Esophagus squamous epithelium (tissue), 5 donors: ENCODE measurements around the gene AK9. TPM values are rescaled to one million over a fixed set of nuclear protein-coding genes. Genes with fewer than 3 reads are reported as not detected.

Experiments used
- DNase-seq: peaks from one replicate; lab custom pipeline; 2025; lab: John Stamatoyannopoulos, UW
- H3K27ac ChIP-seq, 4 donors: fragments of 200-600 bp; sonication (generic); one replicate each; pipeline ENCODE4 v1.5.1; 2016 to 2019; ENCODE audit warnings: mild to moderate bottlenecking in 1 of 4
- H3K27me3 ChIP-seq, 4 donors: fragments of 200-600 bp; sonication (generic); 1 replicate in 3 of 4; 2 replicates in 1 of 4; pipeline versions ENCODE4 v1.5.1 to v1.6.0; 2017 to 2021; ENCODE audit warnings: antibody characterized with exemption in 1 of 4
- H3K36me3 ChIP-seq, 3 donors: fragments of 200-600 bp; sonication (generic); one replicate each; pipeline ENCODE4 v1.5.1; 2016 to 2019
- H3K4me1 ChIP-seq, 3 donors: fragments of 200-600 bp; sonication (generic); one replicate each; pipeline ENCODE4 v1.5.1; 2017 to 2019
- H3K4me3 ChIP-seq, 4 donors: fragments of 200-600 bp; sonication (generic); 1 replicate in 3 of 4; 2 replicates in 1 of 4; pipeline ENCODE4 v1.5.1; 2016 to 2019; ENCODE audit warnings: mild to moderate bottlenecking in 2 of 4, moderate library complexity in 1 of 4
- H3K9me3 ChIP-seq, 3 donors: fragments of 200-600 bp; sonication (generic); one replicate each; pipeline ENCODE4 v1.5.1; 2016 to 2019
- CTCF ChIP-seq, 6 experiments: fragments of 450-650 bp in 4 of 6; fragments of 200-600 bp in 2 of 6; sonication (generic) in 2 of 6; IDR thresholded peaks; one replicate each; pipeline ENCODE4 v1.5.1; 2016 to 2019; ENCODE audit warnings: antibody characterized with exemption in 6 of 6, mild to moderate bottlenecking in 4 of 6, moderate library complexity in 4 of 6
- POLR2A ChIP-seq, 4 donors: fragments of 450-650 bp; IDR thresholded peaks; one replicate each; pipeline ENCODE4 v1.6.1; 2017; ENCODE audit warnings: antibody characterized with exemption in 4 of 4, mild to moderate bottlenecking in 4 of 4, moderate library complexity in 3 of 4
- WGBS, 2 donors: methylation state at CpG; one replicate each; pipeline ENCODE4 v1.1.5; 2018; 5-methylcytosine and 5-hydroxymethylcytosine counted together
- intact Hi-C: fragments of 100-400 bp; cut with DNase I; formaldehyde crosslinking; loops from one replicate; pipeline ENCODE4 v1.15.0; 2022
- total RNA-seq, 4 donors: library from RNA; depleted of rRNA; stranded (reverse); fragments of >200 nt; gene quantifications; one replicate each; pipeline ENCODE4 v1.1.0, GENCODE V29; 2016
- donor health status: DM: yes; HTN: yes; CAD: no.

AK9 gene
- total RNA-seq, 4 donors from 2014 or later = 2.8 to 9.0 (median 3.2) TPM

- H3K27me3 ChIP-seq = no peaks in the 10 kb centered on the region
- H3K27ac ChIP-seq = no peak overlapping the region
- H3K36me3 ChIP-seq = peaks cover 10 to 84% (median 36%) of the 10 kb centered on the region in 3 donors
- no peaks in the 10 kb centered on the region for H3K9me3 ChIP-seq
- WGBS, 2 donors = 92 to 96% methylated on average over 2 of the region's 2 CpGs
- intact Hi-C loops = no loop called here
- no peak overlapping the region for H3K4me3 ChIP-seq
- TF ChIP-seq POLR2A (IDR thresholded peaks at IDR 0.05) = no peak
- no peak for TF ChIP-seq CTCF (IDR thresholded peaks at IDR 0.05)
- DNase-seq = no peak
- peaks cover 21 to 42% (median 37%) of the 10 kb centered on the region in 3 donors for H3K4me1 ChIP-seq
Observed at GRCh38 chr6:109475625-109476024, 215.4 kb downstream of the AK9 start.

GRCh38 chr6:109474995-109475394, 216.0 kb downstream of the AK9 start:
- peaks cover 10 to 84% (median 33%) of the 10 kb centered on the region in 3 donors for H3K36me3 ChIP-seq
- TF ChIP-seq POLR2A (IDR thresholded peaks at IDR 0.05) (no peak), CTCF (IDR thresholded peaks at IDR 0.05) (no peak)
- no peaks in the 10 kb centered on the region for H3K9me3 ChIP-seq
- WGBS, 2 donors = 69 to 82% methylated on average over 4 of the region's 4 CpGs
- no peak overlapping the region for H3K4me3 ChIP-seq
- peaks cover 15 to 36% (median 31%) of the 10 kb centered on the region in 3 donors for H3K4me1 ChIP-seq
- DNase-seq = no peak
- H3K27ac ChIP-seq = no peak overlapping the region
- no peaks in the 10 kb centered on the region for H3K27me3 ChIP-seq
- intact Hi-C loops = no loop called here

- intact Hi-C loops = no loop called here
- peaks cover 4 to 17% (median 14%) of the 10 kb centered on the region in 3 donors for H3K4me1 ChIP-seq
- peaks cover 10 to 98% (median 33%) of the 10 kb centered on the region in 3 donors for H3K36me3 ChIP-seq
- 88 to 98% methylated on average over 3 of the region's 3 CpGs for WGBS, 2 donors
- no peaks in the 10 kb centered on the region for H3K9me3 ChIP-seq
- H3K4me3 ChIP-seq = no peak overlapping the region
- TF ChIP-seq POLR2A (IDR thresholded peaks at IDR 0.05) (no peak), CTCF (IDR thresholded peaks at IDR 0.05) (no peak)
- no peaks in the 10 kb centered on the region for H3K27me3 ChIP-seq
- H3K27ac ChIP-seq = no peak overlapping the region
- no peak for DNase-seq
Observed at GRCh38 chr6:109473120-109473519, 217.9 kb downstream of the AK9 start.

GRCh38 chr6:109472132-109472995, 218.6 kb downstream of the AK9 start:
- 81 to 93% methylated on average over 9 of the region's 9 CpGs for WGBS, 2 donors
- DNase-seq = no peak
- no peak overlapping the region for H3K27ac ChIP-seq
- no peak overlapping the region for H3K4me3 ChIP-seq
- H3K36me3 ChIP-seq = peaks cover 10 to 99% (median 33%) of the 10 kb centered on the region in 3 donors
- H3K27me3 ChIP-seq = no peaks in the 10 kb centered on the region
- TF ChIP-seq CTCF (IDR thresholded peaks at IDR 0.05) (no peak), POLR2A (IDR thresholded peaks at IDR 0.05) (no peak)
- intact Hi-C loops = no loop called here
- H3K4me1 ChIP-seq = peaks cover under 1 to 9% (median 6%) of the 10 kb centered on the region in 3 donors
- no peaks in the 10 kb centered on the region for H3K9me3 ChIP-seq

- Histone ChIP-seq H3K36me3 (peaks cover 10 to 100% (median 29%) of the 10 kb centered on the region in 3 donors), H3K4me1 (no peaks in the 10 kb centered on the region), H3K27me3 (no peaks in the 10 kb centered on the region), H3K9me3 (no peaks in the 10 kb centered on the region), H3K27ac (no peak overlapping the region), H3K4me3 (no peak overlapping the region)
- no peak for TF ChIP-seq POLR2A (IDR thresholded peaks at IDR 0.05)
- TF ChIP-seq CTCF (IDR thresholded peaks at IDR 0.05) = no peak
- no peak for DNase-seq
- intact Hi-C loops = no loop called here
- WGBS, 2 donors = 72 to 95% methylated on average over 2 to 3 of the region's 5 CpGs
Observed at GRCh38 chr6:109471105-109471810, 219.7 kb downstream of the AK9 start.
